NCI-H460 (cell line): Measurements from ENCODE around the gene GATAD1. TPM values are rescaled to one million over a fixed set of nuclear protein-coding genes. Genes with fewer than 3 reads are reported as not detected.
"Not testable (repeated sequence)": the region's sequence is repeated elsewhere in the genome, so short reads cannot be mapped to it uniquely, and the experiment has no call there.

ENCODE experiments used
- DNase-seq: peaks from one replicate; pipeline ENCODE4 v3.0.0-alpha.2; 2016; ENCODE audit warnings: low read depth; ENCODE audit errors: extremely low read depth
- total RNA-seq: library from RNA; depleted of rRNA; stranded (reverse); fragments of >200 nt; shearing (Covaris generic); gene quantifications from 2 replicates; pipeline ENCODE4 v1.2.3, GENCODE V29; 2014; rRNA removed

GATAD1 gene
- total RNA-seq, 1 experiment from 2014 or later = 47.7 TPM

GRCh38 chr7:92478711-92479110, 31.4 kb downstream of the GATAD1 start:
- DNase-seq = no peak

GRCh38 chr7:92479146-92479545, 31.9 kb downstream of the GATAD1 start:
- DNase-seq = not testable (repeated sequence)

- DNase-seq = not testable (repeated sequence)
Observed at GRCh38 chr7:92483624-92484023, 36.3 kb downstream of the GATAD1 start.

- not testable (repeated sequence) for DNase-seq
Observed at GRCh38 chr7:92484226-92484625, 36.9 kb downstream of the GATAD1 start.

DNA sequence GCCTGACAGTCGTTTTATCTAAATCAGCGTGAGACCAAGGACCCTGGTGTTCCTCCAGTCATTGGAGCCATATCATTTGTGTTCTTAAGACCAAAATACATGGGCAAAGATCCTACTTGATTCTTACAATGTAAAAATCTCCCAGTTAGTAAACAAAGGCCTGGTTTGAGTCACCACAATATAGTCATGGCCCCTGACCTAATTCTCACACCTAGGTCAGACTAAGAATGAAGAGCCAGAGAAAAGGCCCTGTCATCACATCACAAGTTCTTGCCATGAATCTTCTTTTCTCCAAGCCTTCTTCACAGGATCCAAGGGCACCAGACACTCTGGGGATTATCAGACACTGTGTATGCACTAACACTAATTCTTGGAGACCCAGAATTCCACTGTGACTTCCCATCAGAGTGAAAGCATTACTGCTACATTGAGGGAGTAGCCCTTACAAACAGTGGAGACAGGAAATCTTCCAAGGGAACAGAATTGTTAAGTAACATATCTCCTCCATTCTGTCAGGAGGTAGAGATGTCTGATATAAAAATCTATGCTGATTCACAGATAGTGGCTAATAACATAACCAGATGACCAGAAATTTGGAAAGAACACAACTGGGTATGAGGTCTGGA, 38.1 kb downstream of the GATAD1 start:
- DNase-seq = no peak

GRCh38 chr7:92485974-92486373, 38.7 kb downstream of the GATAD1 start:
- no peak for DNase-seq

DNA sequence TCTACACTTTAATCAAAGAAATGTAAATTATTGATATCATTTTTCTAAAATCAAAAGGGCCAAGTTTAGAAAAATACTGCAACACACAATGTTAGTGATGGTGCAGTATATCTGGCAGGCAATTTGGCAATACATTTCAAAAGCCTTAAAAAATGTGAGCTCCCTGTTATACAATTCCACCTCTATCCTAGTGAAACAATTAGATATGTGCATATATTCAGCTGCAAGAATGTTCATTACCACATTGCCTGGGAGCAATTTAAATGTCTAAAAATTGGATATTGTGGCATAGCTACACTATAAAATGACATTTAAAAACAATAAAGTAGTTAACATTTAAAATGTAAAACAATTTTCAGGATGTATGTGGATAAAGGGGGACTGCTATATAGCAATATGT, 40.5 kb downstream of the GATAD1 start:
- no peak for DNase-seq

DNA sequence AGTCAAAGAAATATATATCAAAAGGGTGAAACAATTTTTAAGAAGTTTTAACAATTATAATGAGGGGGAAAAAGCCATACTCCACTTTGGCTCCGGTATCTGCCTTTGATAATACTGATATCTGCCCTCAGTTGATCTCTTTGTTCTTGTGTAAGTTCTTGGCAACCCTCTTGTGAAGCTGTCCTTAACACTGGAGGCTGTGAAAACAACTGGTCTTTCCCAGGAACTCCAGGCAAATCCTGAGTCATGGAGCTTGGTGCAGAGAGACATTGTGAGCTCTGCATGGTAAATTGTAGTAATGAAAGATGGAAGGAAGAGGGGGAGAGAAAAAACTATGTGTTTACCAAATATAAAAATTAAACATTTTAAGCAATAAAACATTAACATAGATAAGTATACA, 42.4 kb downstream of the GATAD1 start:
- no peak for DNase-seq

- no peak for DNase-seq
Observed at GRCh38 chr7:92496876-92497275, 49.6 kb downstream of the GATAD1 start.

- DNase-seq = no peak
Observed at GRCh38 chr7:92498557-92498956, 51.3 kb downstream of the GATAD1 start.

GRCh38 chr7:92503767-92504166, 56.5 kb downstream of the GATAD1 start:
- DNase-seq = no peak

GRCh38 chr7:92504563-92504962, 57.3 kb downstream of the GATAD1 start:
- DNase-seq = no peak

GRCh38 chr7:92506363-92506762, 59.1 kb downstream of the GATAD1 start:
- no peak for DNase-seq

DNA sequence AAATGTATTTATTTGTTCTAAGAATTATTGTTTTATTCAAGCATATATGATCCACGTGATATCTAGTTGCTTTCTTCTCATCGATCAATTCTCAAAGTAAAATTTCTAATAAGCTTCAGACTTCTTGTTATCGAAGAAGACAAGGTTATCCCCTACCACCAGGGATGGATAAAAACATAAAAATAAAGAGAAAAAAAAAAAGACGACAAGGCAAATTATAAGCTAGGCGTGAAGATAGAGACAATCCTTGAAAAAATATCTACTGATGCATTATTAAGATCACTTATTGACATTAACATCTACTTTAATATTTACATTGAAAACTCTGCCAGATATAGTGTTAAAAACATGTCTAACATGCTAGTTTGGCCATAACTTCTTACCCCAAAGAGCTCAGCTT, 61.7 kb downstream of the GATAD1 start:
- DNase-seq = no peak

Other genes starting within 250 kb of the GATAD1 start
- 58.7 and 61.4 TPM in 2 replicates for gene KRIT1, start 201.6 kb upstream of the GATAD1 start, total RNA-seq
- gene ANKIB1, start 201.5 kb upstream of the GATAD1 start, total RNA-seq = 23.3 and 31.4 TPM in 2 replicates
- gene ERVW-1, start 30.5 kb downstream of the GATAD1 start, total RNA-seq = not detected in 2 replicates
- gene PEX1, start 81.0 kb downstream of the GATAD1 start, total RNA-seq = 16.8 and 19.8 TPM in 2 replicates
- gene RBM48, start 81.3 kb downstream of the GATAD1 start, total RNA-seq = 8.5 and 13.8 TPM in 2 replicates
- 20.3 and 25.1 TPM in 2 replicates for gene FAM133B, start 142.9 kb downstream of the GATAD1 start, total RNA-seq